GM12873 (cell line): ENCODE data around the gene IRF8.

Source experiments
- CTCF ChIP-seq: IDR thresholded peaks from 2 replicates; pipeline ENCODE4 v1.5.1; 2012; ENCODE audit warnings: low read depth, mild to moderate bottlenecking, moderate library complexity, low read length, control low read depth; ENCODE audit not compliant: insufficient read depth; ENCODE audit errors: missing control alignments

Gene IRF8

GRCh38 chr16:85862476-85863383 lies 36.2 kb upstream of the IRF8 start:
- TF ChIP-seq CTCF: no peak

- no peak for TF ChIP-seq CTCF
Observed at GRCh38 chr16:85863384-85863774, 35.6 kb upstream of the IRF8 start.

- no peak for TF ChIP-seq CTCF
Observed at GRCh38 chr16:85864965-85865364, 34.0 kb upstream of the IRF8 start.

- TF ChIP-seq CTCF: no peak
Observed at GRCh38 chr16:85867189-85867588, 31.8 kb upstream of the IRF8 start.

GRCh38 chr16:85868495-85868894 lies 30.5 kb upstream of the IRF8 start:
- TF ChIP-seq CTCF: no peak

GRCh38 chr16:85869206-85869605 lies 29.8 kb upstream of the IRF8 start:
- no peak for TF ChIP-seq CTCF

GRCh38 chr16:85869785-85870558 lies 29.0 kb upstream of the IRF8 start:
- no peak for TF ChIP-seq CTCF
